M059J (cell line): Measurements from ENCODE around the gene TMEM170A. TPM values are rescaled to one million over a fixed set of nuclear protein-coding genes. Genes with fewer than 3 reads are reported as not detected.
A peak's percentile ranks its signal among the peaks of the same experiment; 100 is the strongest.

Source experiments
- DNase-seq: peaks from one replicate; pipeline ENCODE4 v3.0.0-alpha.2; 2012; ENCODE audit warnings: low read depth
- total RNA-seq: library from RNA; depleted of rRNA; stranded (reverse); fragments of >200 nt; shearing (Covaris generic); gene quantifications from 2 replicates; pipeline ENCODE4 v1.2.3, GENCODE V29; 2014; rRNA removed

The TMEM170A gene
- total RNA-seq, 1 experiment from 2014 or later: 27.5 TPM

- peak; percentile 75 for DNase-seq
These were observed 62.2 kb downstream of the TMEM170A start for GRCh38 chr16:75402159-75402820.

GRCh38 chr16:75401691-75402090, 62.8 kb downstream of the TMEM170A start:
- DNase-seq: no peak

GRCh38 chr16:75398333-75398732, 66.2 kb downstream of the TMEM170A start:
- no peak for DNase-seq

- DNase-seq: no peak
These were observed 69.5 kb downstream of the TMEM170A start for GRCh38 chr16:75394941-75395340.

Other genes starting within 250 kb of the TMEM170A start
- gene CTRB1, start 245.7 kb downstream of the TMEM170A start, total RNA-seq: not detected in 2 replicates
- gene BCAR1, start 213.1 kb downstream of the TMEM170A start, total RNA-seq: 47.3 and 80.5 TPM in 2 replicates
- 91.3 and 111 TPM in 2 replicates for gene CFDP1, start 31.2 kb downstream of the TMEM170A start, total RNA-seq
- gene CHST6, start 30.8 kb upstream of the TMEM170A start, total RNA-seq: 0.98 and 1.4 TPM in 2 replicates
- gene CHST5, start 71.4 kb upstream of the TMEM170A start, total RNA-seq: not detected in 2 replicates
- gene TMEM231, start 91.6 kb upstream of the TMEM170A start, total RNA-seq: 11.0 and 13.3 TPM in 2 replicates
- gene GABARAPL2, start 101.7 kb upstream of the TMEM170A start, total RNA-seq: 71.8 and 87.7 TPM in 2 replicates
- 77.2 and 121 TPM in 2 replicates for gene ADAT1, start 158.6 kb upstream of the TMEM170A start, total RNA-seq
- 180 and 185 TPM in 2 replicates for gene KARS1, start 183.0 kb upstream of the TMEM170A start, total RNA-seq
- 52.9 and 65.4 TPM in 2 replicates for gene TERF2IP, start 183.1 kb upstream of the TMEM170A start, total RNA-seq
- not detected in 2 replicates for gene CPHXL2, start 212.3 kb upstream of the TMEM170A start, total RNA-seq
- not detected in 2 replicates for gene DUXB, start 236.8 kb upstream of the TMEM170A start, total RNA-seq